ENCODE data around the gene LIX1. TPM values are rescaled to one million over a fixed set of nuclear protein-coding genes. Genes with fewer than 3 reads are reported as not detected.

Gene LIX1
- total RNA-seq, 1 donor from 2014 or later = 10.7 TPM

- TF ChIP-seq CTCF (IDR thresholded peaks at IDR 0.05; ENCODE audit: unreplicated experiment) = no peak
- H3K4me1 Mint-ChIP-seq = peaks cover 52% of the 10 kb centered on the region
- DNase-seq (ENCODE audit: low spot score in 2 of 2, unreplicated experiment in 2 of 2) = no peak
- no peak overlapping the region for H3K4me3 Mint-ChIP-seq
- peak overlapping the region; percentile 79 for H3K27ac Mint-ChIP-seq
- H3K27me3 Mint-ChIP-seq (ENCODE audit: low read depth) = no peaks in the 10 kb centered on the region
- no peaks in the 10 kb centered on the region for H3K36me3 Mint-ChIP-seq
- H3K9me3 Mint-ChIP-seq = peaks cover 6% of the 10 kb centered on the region
Observed at GRCh38 chr5:97095318-97095732, 47.1 kb downstream of the LIX1 start.

- no peak overlapping the region for H3K27ac Mint-ChIP-seq
- no peaks in the 10 kb centered on the region for H3K27me3 Mint-ChIP-seq (ENCODE audit: low read depth)
- H3K4me1 Mint-ChIP-seq = peaks cover 47% of the 10 kb centered on the region
- no peak for TF ChIP-seq CTCF (IDR thresholded peaks at IDR 0.05; ENCODE audit: unreplicated experiment)
- H3K4me3 Mint-ChIP-seq = no peak overlapping the region
- no peaks in the 10 kb centered on the region for H3K36me3 Mint-ChIP-seq
- no peak for DNase-seq (ENCODE audit: low spot score in 2 of 2, unreplicated experiment in 2 of 2)
- peaks cover under 1% of the 10 kb centered on the region for H3K9me3 Mint-ChIP-seq
Observed at GRCh38 chr5:97094579-97095317, 47.7 kb downstream of the LIX1 start.

GRCh38 chr5:97093193-97093592 is 49.2 kb downstream of the LIX1 start:
- H3K27me3 Mint-ChIP-seq (ENCODE audit: low read depth) = no peaks in the 10 kb centered on the region
- no peak for TF ChIP-seq CTCF (IDR thresholded peaks at IDR 0.05; ENCODE audit: unreplicated experiment)

GRCh38 chr5:97090944-97091343 is 51.5 kb downstream of the LIX1 start:
- H3K9me3 Mint-ChIP-seq = no peaks in the 10 kb centered on the region
- no peak for TF ChIP-seq CTCF (IDR thresholded peaks at IDR 0.05; ENCODE audit: unreplicated experiment)
- no peak overlapping the region for H3K27ac Mint-ChIP-seq
- peaks cover 21% of the 10 kb centered on the region for H3K4me1 Mint-ChIP-seq
- H3K36me3 Mint-ChIP-seq = no peaks in the 10 kb centered on the region
- no peak overlapping the region for H3K4me3 Mint-ChIP-seq
- no peaks in the 10 kb centered on the region for H3K27me3 Mint-ChIP-seq (ENCODE audit: low read depth)
- no peak for DNase-seq (ENCODE audit: low spot score in 2 of 2, unreplicated experiment in 2 of 2)

More at GRCh38 chr5:97093193-97093592, 49.2 kb downstream of the LIX1 start:
- no peaks in the 10 kb centered on the region for H3K9me3 Mint-ChIP-seq
- H3K27ac Mint-ChIP-seq = no peak overlapping the region
- H3K36me3 Mint-ChIP-seq = no peaks in the 10 kb centered on the region
- no peak for DNase-seq (ENCODE audit: low spot score in 2 of 2, unreplicated experiment in 2 of 2)
- H3K4me1 Mint-ChIP-seq = peaks cover 40% of the 10 kb centered on the region
- H3K4me3 Mint-ChIP-seq = no peak overlapping the region

- Mint-ChIP-seq H3K4me1 (peaks cover 11% of the 10 kb centered on the region), H3K36me3 (no peaks in the 10 kb centered on the region), H3K9me3 (peaks cover 4% of the 10 kb centered on the region), H3K4me3 (no peak overlapping the region), H3K27me3 (ENCODE audit: low read depth) (no peaks in the 10 kb centered on the region), H3K27ac (no peak overlapping the region)
- DNase-seq (ENCODE audit: low spot score in 2 of 2, unreplicated experiment in 2 of 2) = no peak
- TF ChIP-seq CTCF (IDR thresholded peaks at IDR 0.05; ENCODE audit: unreplicated experiment) = no peak
Observed at GRCh38 chr5:97089149-97089801, 53.1 kb downstream of the LIX1 start.
